Measurements from ENCODE around the gene SCYL1. TPM values are rescaled to one million over a fixed set of nuclear protein-coding genes. Genes with fewer than 3 reads are reported as not detected.

The SCYL1 gene
- total RNA-seq, 2 donors from 2014 or later: 55.0 to 62.3 TPM

GRCh38 chr11:65479184-65480145, 45.4 kb upstream of the SCYL1 start:
- H3K4me1 ChIP-seq: peaks cover 40% of the 10 kb centered on the region
- 29 to 42% methylated on average over 11 of the region's 11 CpGs for WGBS, 2 donors
- peak overlapping the region; percentile 98 to 99 (median 99) for H3K27ac ChIP-seq
- DNase-seq: peak; percentile 71 to 86 (median 83)
- H3K27me3 ChIP-seq: no peaks in the 10 kb centered on the region
- intact Hi-C loops (cut with DNase I): no loop called here
- ATAC-seq: peak; percentile 51
- no peaks in the 10 kb centered on the region for H3K36me3 ChIP-seq (replicated peaks in 1 of 2; ENCODE audit: insufficient read depth in 1 of 2, low read depth in 2 of 2)
- peak in 2 of 3 donors; percentile 68 to 70 for TF ChIP-seq POLR2A (IDR thresholded peaks at IDR 0.05)
- TF ChIP-seq, protein P1, sequence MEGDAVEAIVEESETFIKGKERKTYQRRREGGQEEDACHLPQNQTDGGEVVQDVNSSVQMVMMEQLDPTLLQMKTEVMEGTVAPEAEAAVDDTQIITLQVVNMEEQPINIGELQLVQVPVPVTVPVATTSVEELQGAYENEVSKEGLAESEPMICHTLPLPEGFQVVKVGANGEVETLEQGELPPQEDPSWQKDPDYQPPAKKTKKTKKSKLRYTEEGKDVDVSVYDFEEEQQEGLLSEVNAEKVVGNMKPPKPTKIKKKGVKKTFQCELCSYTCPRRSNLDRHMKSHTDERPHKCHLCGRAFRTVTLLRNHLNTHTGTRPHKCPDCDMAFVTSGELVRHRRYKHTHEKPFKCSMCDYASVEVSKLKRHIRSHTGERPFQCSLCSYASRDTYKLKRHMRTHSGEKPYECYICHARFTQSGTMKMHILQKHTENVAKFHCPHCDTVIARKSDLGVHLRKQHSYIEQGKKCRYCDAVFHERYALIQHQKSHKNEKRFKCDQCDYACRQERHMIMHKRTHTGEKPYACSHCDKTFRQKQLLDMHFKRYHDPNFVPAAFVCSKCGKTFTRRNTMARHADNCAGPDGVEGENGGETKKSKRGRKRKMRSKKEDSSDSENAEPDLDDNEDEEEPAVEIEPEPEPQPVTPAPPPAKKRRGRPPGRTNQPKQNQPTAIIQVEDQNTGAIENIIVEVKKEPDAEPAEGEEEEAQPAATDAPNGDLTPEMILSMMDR (IDR thresholded peaks at IDR 0.05): peak in 2 of 7 experiments; percentile 21
- no peak overlapping the region for H3K4me3 ChIP-seq
- no peaks in the 10 kb centered on the region for H3K9me3 ChIP-seq

- ATAC-seq (no peak), DNase-seq (no peak)
- TF ChIP-seq POLR2A (IDR thresholded peaks at IDR 0.05): no peak
- TF ChIP-seq, protein P1 (IDR thresholded peaks at IDR 0.05): no peak
- H3K27me3 ChIP-seq: no peaks in the 10 kb centered on the region
- 92 to 94% methylated on average over 2 of the region's 2 CpGs for WGBS, 2 donors
- no peak overlapping the region for H3K4me3 ChIP-seq
- no peaks in the 10 kb centered on the region for H3K9me3 ChIP-seq
- H3K4me1 ChIP-seq: peaks cover 34% of the 10 kb centered on the region
- no peaks in the 10 kb centered on the region for H3K36me3 ChIP-seq (replicated peaks in 1 of 2; ENCODE audit: insufficient read depth in 1 of 2, low read depth in 2 of 2)
- H3K27ac ChIP-seq: no peak overlapping the region
- intact Hi-C loops (cut with DNase I): no loop called here
These were observed 42.5 kb upstream of the SCYL1 start for GRCh38 chr11:65482306-65482850.

GRCh38 chr11:65485920-65486219, 39.0 kb upstream of the SCYL1 start:
- no peak for DNase-seq
- TF ChIP-seq POLR2A (IDR thresholded peaks at IDR 0.05): no peak
- TF ChIP-seq, protein P1 (IDR thresholded peaks at IDR 0.05): no peak
- H3K36me3 ChIP-seq (replicated peaks in 1 of 2; ENCODE audit: insufficient read depth in 1 of 2, low read depth in 2 of 2): no peaks in the 10 kb centered on the region
- H3K27ac ChIP-seq: no peak overlapping the region
- ATAC-seq: no peak
- H3K27me3 ChIP-seq: no peaks in the 10 kb centered on the region
- intact Hi-C loops (cut with DNase I): no loop called here
- H3K4me1 ChIP-seq: peaks cover 37% of the 10 kb centered on the region
- no peak overlapping the region for H3K4me3 ChIP-seq
- no peaks in the 10 kb centered on the region for H3K9me3 ChIP-seq
- 74 to 85% methylated on average over 5 of the region's 5 CpGs for WGBS, 2 donors

DNA sequence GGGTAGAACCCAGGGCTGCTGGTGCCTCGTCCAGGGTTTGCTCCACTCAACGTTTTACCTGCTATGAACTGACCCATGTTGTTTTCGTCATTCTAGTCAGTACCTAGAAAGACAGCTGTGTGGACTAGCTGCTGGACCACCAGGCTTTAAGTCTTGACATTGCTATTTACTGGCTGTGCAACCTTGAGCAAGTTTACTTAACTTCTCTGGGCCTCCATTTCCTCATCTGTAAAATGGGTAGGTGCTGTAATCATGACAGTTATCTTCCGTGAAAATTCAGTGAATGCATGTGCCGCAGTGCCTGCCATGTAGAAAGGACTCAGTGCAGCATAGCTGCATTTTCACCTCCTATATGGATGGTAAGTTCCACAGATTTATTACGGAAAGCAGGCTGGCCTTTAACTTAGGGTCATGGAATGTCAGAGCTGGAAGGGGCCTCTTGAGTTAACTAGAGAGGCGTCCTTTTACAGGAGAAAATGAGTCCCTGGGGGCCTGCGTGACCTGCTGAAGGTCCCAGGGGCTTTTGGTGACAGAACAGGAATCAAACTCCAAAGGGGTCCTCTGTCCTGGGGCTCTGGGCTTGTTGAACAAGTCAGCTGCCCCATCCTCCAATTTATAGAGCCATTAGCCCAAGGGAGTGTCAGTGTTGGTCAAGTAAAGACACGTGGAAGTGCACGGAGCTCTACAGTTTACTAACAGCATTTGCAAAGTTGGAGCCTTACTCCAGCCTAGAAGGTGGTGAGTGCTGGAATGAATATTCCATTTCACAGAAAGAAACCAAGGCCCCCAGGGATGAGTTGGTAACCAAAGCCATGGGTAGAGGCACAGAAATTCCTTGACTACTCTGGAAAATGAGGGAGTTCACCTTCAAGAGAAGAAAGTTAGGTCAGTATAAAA, 38.1 kb upstream of the SCYL1 start:
- intact Hi-C loops (cut with DNase I): no loop called here
- no peaks in the 10 kb centered on the region for H3K27me3 ChIP-seq
- 80 to 81% methylated on average over 8 to 10 of the region's 10 CpGs for WGBS, 2 donors
- ATAC-seq: no peak
- peaks cover 47% of the 10 kb centered on the region for H3K4me1 ChIP-seq
- H3K4me3 ChIP-seq: no peak overlapping the region
- no peaks in the 10 kb centered on the region for H3K9me3 ChIP-seq
- H3K36me3 ChIP-seq (replicated peaks in 1 of 2; ENCODE audit: insufficient read depth in 1 of 2, low read depth in 2 of 2): no peaks in the 10 kb centered on the region
- no peak for DNase-seq
- TF ChIP-seq, protein P1 (IDR thresholded peaks at IDR 0.05): no peak
- TF ChIP-seq POLR2A (IDR thresholded peaks at IDR 0.05): no peak
- H3K27ac ChIP-seq: peak overlapping the region; percentile 43 to 98 (median 82)

Data from body of pancreas (tissue), 4 donors.